GM19035 (cell line): ENCODE data around the gene ATP8B4.

ENCODE experiments used
- ATAC-seq: cut with Tn5 transposase; IDR thresholded peaks from one replicate; pipeline ENCODE4 v1.9.1; 2021; ENCODE audit not compliant: unreplicated experiment

The ATP8B4 gene

GRCh38 chr15:50066666-50067065 lies 52.4 kb downstream of the ATP8B4 start:
- no peak for ATAC-seq

GRCh38 chr15:50066202-50066601 lies 52.8 kb downstream of the ATP8B4 start:
- no peak for ATAC-seq

GRCh38 chr15:50065279-50065678 lies 53.8 kb downstream of the ATP8B4 start:
- no peak for ATAC-seq

GRCh38 chr15:50064673-50065072 lies 54.4 kb downstream of the ATP8B4 start:
- no peak for ATAC-seq

- no peak for ATAC-seq
These were observed 55.8 kb downstream of the ATP8B4 start for GRCh38 chr15:50063226-50063625.

GRCh38 chr15:50061503-50061902 lies 57.5 kb downstream of the ATP8B4 start:
- no peak for ATAC-seq

GRCh38 chr15:50059883-50060282 lies 59.1 kb downstream of the ATP8B4 start:
- no peak for ATAC-seq

GRCh38 chr15:50059203-50059772 lies 59.7 kb downstream of the ATP8B4 start:
- ATAC-seq, result no peak

GRCh38 chr15:50057905-50058639 lies 61.0 kb downstream of the ATP8B4 start:
- ATAC-seq, result no peak

GRCh38 chr15:50057196-50057595 lies 61.8 kb downstream of the ATP8B4 start:
- no peak for ATAC-seq

GRCh38 chr15:50055750-50056157 lies 63.3 kb downstream of the ATP8B4 start:
- no peak for ATAC-seq

GRCh38 chr15:50055332-50055731 lies 63.7 kb downstream of the ATP8B4 start:
- no peak for ATAC-seq

GRCh38 chr15:50053055-50053856 lies 65.8 kb downstream of the ATP8B4 start:
- no peak for ATAC-seq

GRCh38 chr15:50051811-50052419 lies 67.1 kb downstream of the ATP8B4 start:
- ATAC-seq, result no peak

- no peak for ATAC-seq
These were observed 67.9 kb downstream of the ATP8B4 start for GRCh38 chr15:50050986-50051743.

- ATAC-seq, result no peak
These were observed 69.2 kb downstream of the ATP8B4 start for GRCh38 chr15:50049871-50050270.

- ATAC-seq, result no peak
These were observed 72.2 kb downstream of the ATP8B4 start for GRCh38 chr15:50046867-50047266.

- ATAC-seq, result peak; percentile 79
These were observed 72.9 kb downstream of the ATP8B4 start for GRCh38 chr15:50046159-50046558.

- no peak for ATAC-seq
These were observed 74.1 kb downstream of the ATP8B4 start for GRCh38 chr15:50044904-50045303.

GRCh38 chr15:50044406-50044805 lies 74.6 kb downstream of the ATP8B4 start:
- no peak for ATAC-seq

- ATAC-seq, result no peak
These were observed 76.3 kb downstream of the ATP8B4 start for GRCh38 chr15:50042775-50043174.
